GM11168 (cell line): ENCODE data around the gene SRRM3.
"Not testable (repeated sequence)": the region's sequence is repeated elsewhere in the genome, so short reads cannot be mapped to it uniquely, and the experiment has no call there.

Experiments used
- in situ Hi-C: fragments of 300-500 bp; cut with MboI; formaldehyde crosslinking; loops from one replicate; pipeline ENCODE4 v1.12.0; 2022; ENCODE audit warnings: low sequenced_read_pairs; ENCODE audit not compliant: unreplicated experiment

The SRRM3 gene

GRCh38 chr7:76282344-76283253 lies 80.9 kb downstream of the SRRM3 start:
- in situ Hi-C loops = loop anchor here (10.0 kb wide), 1 partner anchor 98 kb away; no protein-coding TSS in a partner anchor

- in situ Hi-C loops = loop anchor here (10.0 kb wide), 1 partner anchor 99 kb away; no protein-coding TSS in a partner anchor
Measured at GRCh38 chr7:76283254-76284159, 81.8 kb downstream of the SRRM3 start.

- in situ Hi-C loops = loop anchor here (10.0 kb wide), 1 partner anchor 101 kb away; no protein-coding TSS in a partner anchor
Measured at GRCh38 chr7:76285604-76286374, 84.1 kb downstream of the SRRM3 start.

GRCh38 chr7:76286842-76287403 lies 85.2 kb downstream of the SRRM3 start:
- in situ Hi-C loops = loop anchor here (10.0 kb wide), 1 partner anchor 102 kb away; no protein-coding TSS in a partner anchor

GRCh38 chr7:76290847-76291350 lies 89.2 kb downstream of the SRRM3 start:
- in situ Hi-C loops = not testable (repeated sequence)

- in situ Hi-C loops = no loop called here
Measured at GRCh38 chr7:76291351-76292212, 89.9 kb downstream of the SRRM3 start.

GRCh38 chr7:76292213-76292573 lies 90.5 kb downstream of the SRRM3 start:
- in situ Hi-C loops = no loop called here

- in situ Hi-C loops = not testable (repeated sequence)
Measured at GRCh38 chr7:76292911-76293310, 91.2 kb downstream of the SRRM3 start.

- in situ Hi-C loops = no loop called here
Measured at GRCh38 chr7:76293407-76293901, 91.8 kb downstream of the SRRM3 start.

GRCh38 chr7:76294344-76295024 lies 92.8 kb downstream of the SRRM3 start:
- in situ Hi-C loops = no loop called here

- in situ Hi-C loops = no loop called here
Measured at GRCh38 chr7:76296743-76297740, 95.3 kb downstream of the SRRM3 start.

- in situ Hi-C loops = no loop called here
Measured at GRCh38 chr7:76300166-76300731, 98.6 kb downstream of the SRRM3 start.

- in situ Hi-C loops = no loop called here
Measured at GRCh38 chr7:76301000-76301399, 99.3 kb downstream of the SRRM3 start.

GRCh38 chr7:76302347-76303201 lies 100.9 kb downstream of the SRRM3 start, which contains the start of gene HSPB1:
HSPB1 (plus strand) TSS chr7:76302673; CDS start chr7:76302713, 40 bp downstream.
- in situ Hi-C loops = no loop called here
